Osteocyte (in vitro differentiated cells): Measurements from ENCODE around the gene PLXDC2. TPM values are rescaled to one million over a fixed set of nuclear protein-coding genes. Genes with fewer than 3 reads are reported as not detected.

ENCODE experiments used
- DNase-seq: peaks from one replicate; pipeline ENCODE4 v3.0.0; 2021; ENCODE audit warnings: mixed read lengths; ENCODE audit not compliant: unreplicated experiment; ENCODE audit errors: extremely low spot score
- H3K27ac Mint-ChIP-seq: one replicate; pipeline ENCODE4 v1.8.0; 2021; ENCODE audit warnings: mild to moderate bottlenecking, mixed read lengths; ENCODE audit not compliant: unreplicated experiment
- H3K27me3 Mint-ChIP-seq: one replicate; pipeline ENCODE4 v1.8.0; 2021; ENCODE audit warnings: mixed read lengths; ENCODE audit not compliant: unreplicated experiment
- H3K36me3 Mint-ChIP-seq: one replicate; pipeline ENCODE4 v1.8.0; 2021; ENCODE audit warnings: mixed read lengths; ENCODE audit not compliant: unreplicated experiment
- H3K4me1 Mint-ChIP-seq: one replicate; pipeline ENCODE4 v1.8.0; 2021; ENCODE audit warnings: mixed read lengths; ENCODE audit not compliant: unreplicated experiment
- H3K4me3 Mint-ChIP-seq: one replicate; pipeline ENCODE4 v1.8.0; 2021; ENCODE audit warnings: mild to moderate bottlenecking, moderate library complexity, mixed read lengths; ENCODE audit not compliant: unreplicated experiment
- H3K9me3 Mint-ChIP-seq: one replicate; pipeline ENCODE4 v1.8.0; 2021; ENCODE audit warnings: mixed read lengths; ENCODE audit not compliant: unreplicated experiment
- total RNA-seq: library from RNA; stranded (reverse); gene quantifications from 2 replicates; pipeline ENCODE4 v1.2.1, GENCODE V29; 2021
- TF ChIP-seq, protein P1 (sequence below): fragments of 200-600 bp; sonication (generic); IDR thresholded peaks from 2 replicates; pipeline ENCODE4 v1.5.0; 2021; ENCODE audit warnings: antibody characterized with exemption, mild to moderate bottlenecking, moderate library complexity

PLXDC2 gene
- total RNA-seq, 1 donor from 2014 or later: 33.2 TPM

- H3K9me3 Mint-ChIP-seq: peaks cover 11% of the 10 kb centered on the region
- no peaks in the 10 kb centered on the region for H3K4me1 Mint-ChIP-seq
- no peak overlapping the region for H3K27ac Mint-ChIP-seq
- TF ChIP-seq, protein P1, sequence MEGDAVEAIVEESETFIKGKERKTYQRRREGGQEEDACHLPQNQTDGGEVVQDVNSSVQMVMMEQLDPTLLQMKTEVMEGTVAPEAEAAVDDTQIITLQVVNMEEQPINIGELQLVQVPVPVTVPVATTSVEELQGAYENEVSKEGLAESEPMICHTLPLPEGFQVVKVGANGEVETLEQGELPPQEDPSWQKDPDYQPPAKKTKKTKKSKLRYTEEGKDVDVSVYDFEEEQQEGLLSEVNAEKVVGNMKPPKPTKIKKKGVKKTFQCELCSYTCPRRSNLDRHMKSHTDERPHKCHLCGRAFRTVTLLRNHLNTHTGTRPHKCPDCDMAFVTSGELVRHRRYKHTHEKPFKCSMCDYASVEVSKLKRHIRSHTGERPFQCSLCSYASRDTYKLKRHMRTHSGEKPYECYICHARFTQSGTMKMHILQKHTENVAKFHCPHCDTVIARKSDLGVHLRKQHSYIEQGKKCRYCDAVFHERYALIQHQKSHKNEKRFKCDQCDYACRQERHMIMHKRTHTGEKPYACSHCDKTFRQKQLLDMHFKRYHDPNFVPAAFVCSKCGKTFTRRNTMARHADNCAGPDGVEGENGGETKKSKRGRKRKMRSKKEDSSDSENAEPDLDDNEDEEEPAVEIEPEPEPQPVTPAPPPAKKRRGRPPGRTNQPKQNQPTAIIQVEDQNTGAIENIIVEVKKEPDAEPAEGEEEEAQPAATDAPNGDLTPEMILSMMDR: no peak
- DNase-seq: no peak
- peaks cover 5% of the 10 kb centered on the region for H3K27me3 Mint-ChIP-seq
- H3K36me3 Mint-ChIP-seq: no peaks in the 10 kb centered on the region
- no peak overlapping the region for H3K4me3 Mint-ChIP-seq
Observed at GRCh38 chr10:19800161-19800560, 16.1 kb upstream of the PLXDC2 start.

DNA sequence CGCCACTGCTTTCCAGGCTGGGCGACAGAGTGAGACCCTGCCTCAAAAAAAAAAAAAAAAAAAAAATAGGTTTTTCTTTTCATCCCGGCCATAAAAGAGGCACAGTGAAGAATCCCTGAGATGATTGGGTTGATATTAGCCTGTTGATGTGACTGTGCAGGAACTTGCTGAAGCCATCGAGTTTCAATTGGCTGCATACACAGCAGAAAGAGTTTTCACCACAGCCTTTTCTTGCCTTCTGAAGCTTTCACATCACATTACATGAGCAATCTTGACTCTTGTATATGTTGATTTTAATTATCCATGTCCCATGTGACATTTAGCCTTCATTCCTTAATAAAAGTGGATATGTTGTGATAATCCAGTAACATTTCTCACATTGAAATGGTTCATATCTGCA, 14.9 kb upstream of the PLXDC2 start:
- Mint-ChIP-seq H3K36me3 (no peaks in the 10 kb centered on the region), H3K27ac (no peak overlapping the region), H3K4me1 (no peaks in the 10 kb centered on the region), H3K27me3 (peaks cover 8% of the 10 kb centered on the region), H3K4me3 (no peak overlapping the region), H3K9me3 (peaks cover 20% of the 10 kb centered on the region)
- no peak for DNase-seq
- TF ChIP-seq, protein P1: no peak

DNA sequence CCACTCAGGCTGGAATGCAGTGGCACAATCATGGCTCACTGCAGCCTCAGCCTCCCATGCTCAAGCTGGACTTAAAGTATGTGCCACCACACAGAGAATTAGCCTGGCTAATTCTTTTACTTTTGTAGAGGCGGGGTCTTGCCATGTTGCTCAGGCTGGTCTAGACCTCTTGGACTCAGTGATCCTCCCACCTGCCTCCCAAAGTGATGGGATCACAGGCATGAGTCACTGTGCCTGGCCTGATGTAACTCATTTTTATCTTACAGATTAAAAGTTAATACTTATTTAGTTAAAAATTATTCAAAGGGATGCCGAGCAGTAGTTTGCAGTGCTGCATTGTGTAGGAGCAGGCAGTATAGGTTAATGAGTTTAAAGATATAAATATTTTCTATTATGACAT, 12.6 kb upstream of the PLXDC2 start:
- no peak for DNase-seq
- peaks cover 12% of the 10 kb centered on the region for H3K27me3 Mint-ChIP-seq
- no peaks in the 10 kb centered on the region for H3K4me1 Mint-ChIP-seq
- no peak overlapping the region for H3K4me3 Mint-ChIP-seq
- no peaks in the 10 kb centered on the region for H3K36me3 Mint-ChIP-seq
- TF ChIP-seq, protein P1: no peak
- no peak overlapping the region for H3K27ac Mint-ChIP-seq
- H3K9me3 Mint-ChIP-seq: peaks cover 17% of the 10 kb centered on the region

- TF ChIP-seq, protein P1: no peak
- Mint-ChIP-seq H3K9me3 (peaks cover 14% of the 10 kb centered on the region), H3K36me3 (no peaks in the 10 kb centered on the region), H3K27ac (no peak overlapping the region), H3K4me1 (no peaks in the 10 kb centered on the region), H3K4me3 (no peak overlapping the region), H3K27me3 (peaks cover 39% of the 10 kb centered on the region)
- no peak for DNase-seq
Observed at GRCh38 chr10:19809481-19809880, 6.8 kb upstream of the PLXDC2 start.

- TF ChIP-seq, protein P1: peak; percentile 78
- peaks cover 4% of the 10 kb centered on the region for H3K9me3 Mint-ChIP-seq
- no peak for DNase-seq
- peaks cover 42% of the 10 kb centered on the region for H3K27me3 Mint-ChIP-seq
- H3K27ac Mint-ChIP-seq: no peak overlapping the region
- H3K4me1 Mint-ChIP-seq: peaks cover 6% of the 10 kb centered on the region
- no peak overlapping the region for H3K4me3 Mint-ChIP-seq
- no peaks in the 10 kb centered on the region for H3K36me3 Mint-ChIP-seq
Observed at GRCh38 chr10:19811540-19811939, 4.7 kb upstream of the PLXDC2 start.
